ENCODE measurements around the gene SLC10A6. TPM values are rescaled to one million over a fixed set of nuclear protein-coding genes. Genes with fewer than 3 reads are reported as not detected.
A peak's percentile ranks its signal among the peaks of the same experiment; 100 is the strongest.

SLC10A6 gene, protein sequence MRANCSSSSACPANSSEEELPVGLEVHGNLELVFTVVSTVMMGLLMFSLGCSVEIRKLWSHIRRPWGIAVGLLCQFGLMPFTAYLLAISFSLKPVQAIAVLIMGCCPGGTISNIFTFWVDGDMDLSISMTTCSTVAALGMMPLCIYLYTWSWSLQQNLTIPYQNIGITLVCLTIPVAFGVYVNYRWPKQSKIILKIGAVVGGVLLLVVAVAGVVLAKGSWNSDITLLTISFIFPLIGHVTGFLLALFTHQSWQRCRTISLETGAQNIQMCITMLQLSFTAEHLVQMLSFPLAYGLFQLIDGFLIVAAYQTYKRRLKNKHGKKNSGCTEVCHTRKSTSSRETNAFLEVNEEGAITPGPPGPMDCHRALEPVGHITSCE
- total RNA-seq, result under 1 TPM in 2 of 3 donors, not detected in 1; 0.43 to 0.92 TPM
- long read RNA-seq, donor 1, result 0 reads
- long read RNA-seq, donor 2, result 0 reads

GRCh38 chr4:86848732-86849619, at the start of gene SLC10A6:
TSS of gene SLC10A6 (minus strand) at chr4:86849384. CDS start at chr4:86849115, 269 bp downstream.
- TF ChIP-seq, protein P1, sequence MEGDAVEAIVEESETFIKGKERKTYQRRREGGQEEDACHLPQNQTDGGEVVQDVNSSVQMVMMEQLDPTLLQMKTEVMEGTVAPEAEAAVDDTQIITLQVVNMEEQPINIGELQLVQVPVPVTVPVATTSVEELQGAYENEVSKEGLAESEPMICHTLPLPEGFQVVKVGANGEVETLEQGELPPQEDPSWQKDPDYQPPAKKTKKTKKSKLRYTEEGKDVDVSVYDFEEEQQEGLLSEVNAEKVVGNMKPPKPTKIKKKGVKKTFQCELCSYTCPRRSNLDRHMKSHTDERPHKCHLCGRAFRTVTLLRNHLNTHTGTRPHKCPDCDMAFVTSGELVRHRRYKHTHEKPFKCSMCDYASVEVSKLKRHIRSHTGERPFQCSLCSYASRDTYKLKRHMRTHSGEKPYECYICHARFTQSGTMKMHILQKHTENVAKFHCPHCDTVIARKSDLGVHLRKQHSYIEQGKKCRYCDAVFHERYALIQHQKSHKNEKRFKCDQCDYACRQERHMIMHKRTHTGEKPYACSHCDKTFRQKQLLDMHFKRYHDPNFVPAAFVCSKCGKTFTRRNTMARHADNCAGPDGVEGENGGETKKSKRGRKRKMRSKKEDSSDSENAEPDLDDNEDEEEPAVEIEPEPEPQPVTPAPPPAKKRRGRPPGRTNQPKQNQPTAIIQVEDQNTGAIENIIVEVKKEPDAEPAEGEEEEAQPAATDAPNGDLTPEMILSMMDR (IDR thresholded peaks at IDR 0.05), result no peak
- H3K4me1 ChIP-seq (ENCODE audit: low read depth), result no peaks in the 10 kb centered on the region
- DNase-seq (no peak), ATAC-seq (no peak)
- no peaks in the 10 kb centered on the region for H3K36me3 ChIP-seq (ENCODE audit: low read depth)
- intact Hi-C loops (cut with DNase I, micrococcal nuclease), result no loop called here
- no peaks in the 10 kb centered on the region for H3K9me3 ChIP-seq
- no peak within 1 kb of the TSS for H3K4me3 ChIP-seq

- TF ChIP-seq, protein P1 (IDR thresholded peaks at IDR 0.05), result no peak
- Histone ChIP-seq H3K9me3 (no peaks in the 10 kb centered on the region), H3K36me3 (ENCODE audit: low read depth) (no peaks in the 10 kb centered on the region), H3K4me3 (no peak overlapping the region), H3K4me1 (ENCODE audit: low read depth) (no peaks in the 10 kb centered on the region)
- no peak for ATAC-seq
- intact Hi-C loops (cut with DNase I, micrococcal nuclease), result loop anchor here in 1 of 2 donors (5.0 kb wide), 1 partner anchor 401 kb away; no protein-coding TSS in a partner anchor
- DNase-seq, result no peak
Measured at GRCh38 chr4:86898562-86898961, 49.4 kb upstream of the SLC10A6 start.

GRCh38 chr4:86896596-86896995, 47.4 kb upstream of the SLC10A6 start:
- no peak for ATAC-seq
- no peak overlapping the region for H3K4me3 ChIP-seq
- H3K4me1 ChIP-seq (ENCODE audit: low read depth), result no peaks in the 10 kb centered on the region
- TF ChIP-seq, protein P1 (IDR thresholded peaks at IDR 0.05), result no peak
- H3K36me3 ChIP-seq (ENCODE audit: low read depth), result no peaks in the 10 kb centered on the region
- no peaks in the 10 kb centered on the region for H3K9me3 ChIP-seq
- intact Hi-C loops (cut with DNase I, micrococcal nuclease), result loop anchor here in 1 of 2 donors (5.0 kb wide), 1 partner anchor 399 kb away; no protein-coding TSS in a partner anchor
- no peak for DNase-seq

- intact Hi-C loops (cut with DNase I, micrococcal nuclease), result loop anchor here in 1 of 2 donors (5.0 kb wide), 1 partner anchor 399 kb away; no protein-coding TSS in a partner anchor
- TF ChIP-seq, protein P1 (IDR thresholded peaks at IDR 0.05), result peak; percentile 31
- peak; percentile 48 for ATAC-seq
- peak in 1 of 3 donors; percentile 64 for DNase-seq
- Histone ChIP-seq H3K4me1 (ENCODE audit: low read depth) (no peaks in the 10 kb centered on the region), H3K36me3 (ENCODE audit: low read depth) (no peaks in the 10 kb centered on the region), H3K9me3 (no peaks in the 10 kb centered on the region), H3K4me3 (no peak overlapping the region)
Measured at GRCh38 chr4:86895692-86896488, 46.7 kb upstream of the SLC10A6 start.

GRCh38 chr4:86894455-86894854, 45.3 kb upstream of the SLC10A6 start:
- intact Hi-C loops (cut with DNase I, micrococcal nuclease), result loop anchor here in 1 of 2 donors (5.0 kb wide), 1 partner anchor 397 kb away; no protein-coding TSS in a partner anchor
- H3K4me3 ChIP-seq, result no peak overlapping the region
- DNase-seq, result no peak
- H3K9me3 ChIP-seq, result no peaks in the 10 kb centered on the region
- no peaks in the 10 kb centered on the region for H3K4me1 ChIP-seq (ENCODE audit: low read depth)
- TF ChIP-seq, protein P1 (IDR thresholded peaks at IDR 0.05), result no peak
- ATAC-seq, result peak; percentile 70
- no peaks in the 10 kb centered on the region for H3K36me3 ChIP-seq (ENCODE audit: low read depth)
